Dendritic cell treated with granulocyte-macrophage colony-stimulating factor and Interleukin-4, amounts not matched to agents 40 ng/mL and 50 ng/mL, for 4 days (primary cell): ENCODE measurements around the gene MYO1E.

ENCODE experiments used
- H3K27ac Mint-ChIP-seq: one replicate; pipeline ENCODE4 v1.8.0; 2022; ENCODE audit warnings: mild to moderate bottlenecking, mixed read lengths
- H3K27me3 Mint-ChIP-seq: one replicate; pipeline ENCODE4 v1.8.0; 2022; ENCODE audit warnings: mild to moderate bottlenecking, mixed read lengths
- H3K36me3 Mint-ChIP-seq: one replicate; pipeline ENCODE4 v1.8.0; 2022; ENCODE audit warnings: low read depth, mixed read lengths
- H3K4me1 Mint-ChIP-seq: one replicate; pipeline ENCODE4 v1.8.0; 2022; ENCODE audit warnings: low read depth, mixed read lengths
- H3K4me3 Mint-ChIP-seq: one replicate; pipeline ENCODE4 v1.8.0; 2022; ENCODE audit warnings: mild to moderate bottlenecking, moderate library complexity, mixed read lengths
- H3K9me3 Mint-ChIP-seq: one replicate; pipeline ENCODE4 v1.8.0; 2022; ENCODE audit warnings: mixed read lengths
- intact Hi-C: fragments of 100-400 bp; cut with micrococcal nuclease; formaldehyde crosslinking; loops from one replicate; pipeline ENCODE4 v1.15.0; 2022

Gene MYO1E

GRCh38 chr15:59190291-59190690, 182.4 kb downstream of the MYO1E start:
- intact Hi-C loops, result no loop called here
- H3K4me1 Mint-ChIP-seq, result peaks cover 61% of the 10 kb centered on the region
- no peak overlapping the region for H3K4me3 Mint-ChIP-seq
- peaks cover 78% of the 10 kb centered on the region for H3K36me3 Mint-ChIP-seq
- peak overlapping the region; percentile 8 for H3K27ac Mint-ChIP-seq
- H3K9me3 Mint-ChIP-seq, result peaks cover 8% of the 10 kb centered on the region
- H3K27me3 Mint-ChIP-seq, result no peaks in the 10 kb centered on the region

- H3K27me3 Mint-ChIP-seq, result no peaks in the 10 kb centered on the region
These were observed 183.4 kb downstream of the MYO1E start for GRCh38 chr15:59189241-59189640.

GRCh38 chr15:59186501-59186900, 186.2 kb downstream of the MYO1E start:
- Mint-ChIP-seq H3K36me3 (peaks cover 68% of the 10 kb centered on the region), H3K9me3 (peaks cover 8% of the 10 kb centered on the region), H3K4me1 (peaks cover 53% of the 10 kb centered on the region), H3K4me3 (no peak overlapping the region), H3K27ac (peak overlapping the region; percentile 81), H3K27me3 (no peaks in the 10 kb centered on the region)
- intact Hi-C loops, result loop anchor here (1.0 kb wide), 1 partner anchor 12 kb away; no protein-coding TSS in a partner anchor

More at GRCh38 chr15:59189241-59189640, 183.4 kb downstream of the MYO1E start:
- peaks cover 8% of the 10 kb centered on the region for H3K9me3 Mint-ChIP-seq
- H3K4me1 Mint-ChIP-seq, result peaks cover 59% of the 10 kb centered on the region
- H3K27ac Mint-ChIP-seq, result peak overlapping the region; percentile 52
- peaks cover 78% of the 10 kb centered on the region for H3K36me3 Mint-ChIP-seq
- no peak overlapping the region for H3K4me3 Mint-ChIP-seq
- intact Hi-C loops, result no loop called here

GRCh38 chr15:59185725-59186124, 186.9 kb downstream of the MYO1E start:
- H3K9me3 Mint-ChIP-seq, result peaks cover 8% of the 10 kb centered on the region
- H3K27me3 Mint-ChIP-seq, result no peaks in the 10 kb centered on the region
- intact Hi-C loops, result loop anchor here (1.0 kb wide), 1 partner anchor 11 kb away; no protein-coding TSS in a partner anchor
- H3K36me3 Mint-ChIP-seq, result peaks cover 68% of the 10 kb centered on the region
- no peak overlapping the region for H3K4me3 Mint-ChIP-seq
- peaks cover 57% of the 10 kb centered on the region for H3K4me1 Mint-ChIP-seq
- H3K27ac Mint-ChIP-seq, result peak overlapping the region; percentile 81

- intact Hi-C loops, result no loop called here
- Mint-ChIP-seq H3K27ac (peak overlapping the region; percentile 99), H3K36me3 (peaks cover 74% of the 10 kb centered on the region)
These were observed 191.6 kb downstream of the MYO1E start for GRCh38 chr15:59180945-59181600.

GRCh38 chr15:59179717-59180116, 193.0 kb downstream of the MYO1E start:
- Mint-ChIP-seq H3K36me3 (peaks cover 78% of the 10 kb centered on the region), H3K27ac (peak overlapping the region; percentile 99), H3K4me3 (no peak overlapping the region), H3K9me3 (no peaks in the 10 kb centered on the region), H3K27me3 (no peaks in the 10 kb centered on the region), H3K4me1 (peaks cover 81% of the 10 kb centered on the region)
- intact Hi-C loops, result loop anchor here (5.0 to 10.0 kb wide), 2 partner anchors 123 to 195 kb away; partner anchors contain the start of gene MYO1E

More at GRCh38 chr15:59180945-59181600, 191.6 kb downstream of the MYO1E start:
- H3K4me3 Mint-ChIP-seq, result peak overlapping the region; percentile 11
- H3K4me1 Mint-ChIP-seq, result peaks cover 77% of the 10 kb centered on the region
- no peaks in the 10 kb centered on the region for H3K9me3 Mint-ChIP-seq
- no peaks in the 10 kb centered on the region for H3K27me3 Mint-ChIP-seq

- Mint-ChIP-seq H3K36me3 (peaks cover 74% of the 10 kb centered on the region), H3K27ac (peak overlapping the region; percentile 99), H3K27me3 (no peaks in the 10 kb centered on the region), H3K9me3 (no peaks in the 10 kb centered on the region), H3K4me1 (peaks cover 88% of the 10 kb centered on the region), H3K4me3 (peak overlapping the region; percentile 67)
- intact Hi-C loops, result loop anchor here (5.0 to 10.0 kb wide), 2 partner anchors 124 to 197 kb away; partner anchors contain the start of gene MYO1E
These were observed 194.4 kb downstream of the MYO1E start for GRCh38 chr15:59178151-59178695.

GRCh38 chr15:59177317-59177660, 195.4 kb downstream of the MYO1E start:
- Mint-ChIP-seq H3K27ac (peak overlapping the region; percentile 99), H3K4me1 (peaks cover 82% of the 10 kb centered on the region), H3K9me3 (no peaks in the 10 kb centered on the region), H3K36me3 (peaks cover 78% of the 10 kb centered on the region), H3K4me3 (peak overlapping the region; percentile 67), H3K27me3 (no peaks in the 10 kb centered on the region)
- intact Hi-C loops, result loop anchor here (5.0 to 10.0 kb wide), 2 partner anchors 125 to 198 kb away; partner anchors contain the start of gene MYO1E

- Mint-ChIP-seq H3K9me3 (no peaks in the 10 kb centered on the region), H3K36me3 (peaks cover 83% of the 10 kb centered on the region), H3K27me3 (no peaks in the 10 kb centered on the region), H3K4me1 (peaks cover 83% of the 10 kb centered on the region), H3K27ac (peak overlapping the region; percentile 99), H3K4me3 (peak overlapping the region; percentile 24)
- intact Hi-C loops, result loop anchor here (5.0 to 10.0 kb wide), 2 partner anchors 126 to 198 kb away; partner anchors contain the start of gene MYO1E
These were observed 195.9 kb downstream of the MYO1E start for GRCh38 chr15:59176653-59177316.

- Mint-ChIP-seq H3K4me1 (peaks cover 84% of the 10 kb centered on the region), H3K4me3 (peak overlapping the region; percentile 57), H3K27me3 (no peaks in the 10 kb centered on the region), H3K27ac (peak overlapping the region; percentile 99), H3K9me3 (no peaks in the 10 kb centered on the region), H3K36me3 (peaks cover 87% of the 10 kb centered on the region)
- intact Hi-C loops, result loop anchor here (1.0 to 10.0 kb wide), 3 partner anchors 11 to 200 kb away; partner anchors contain the start of gene MYO1E
These were observed 197.5 kb downstream of the MYO1E start for GRCh38 chr15:59174835-59175831.

- intact Hi-C loops, result loop anchor here (1.0 to 10.0 kb wide), 2 partner anchors 12 to 201 kb away; partner anchors contain the start of gene MYO1E
- H3K4me1 Mint-ChIP-seq, result peaks cover 84% of the 10 kb centered on the region
- no peaks in the 10 kb centered on the region for H3K9me3 Mint-ChIP-seq
- peaks cover 88% of the 10 kb centered on the region for H3K36me3 Mint-ChIP-seq
- H3K4me3 Mint-ChIP-seq, result peak overlapping the region; percentile 34
- H3K27ac Mint-ChIP-seq, result peak overlapping the region; percentile 99
- no peaks in the 10 kb centered on the region for H3K27me3 Mint-ChIP-seq
These were observed 198.4 kb downstream of the MYO1E start for GRCh38 chr15:59174151-59174834.

- peak overlapping the region; percentile 99 for H3K27ac Mint-ChIP-seq
- peaks cover 79% of the 10 kb centered on the region for H3K36me3 Mint-ChIP-seq
- no peaks in the 10 kb centered on the region for H3K27me3 Mint-ChIP-seq
These were observed 199.5 kb downstream of the MYO1E start for GRCh38 chr15:59173194-59173593.

More at GRCh38 chr15:59173194-59173593, 199.5 kb downstream of the MYO1E start:
- Mint-ChIP-seq H3K4me3 (no peak overlapping the region), H3K4me1 (peaks cover 83% of the 10 kb centered on the region), H3K9me3 (no peaks in the 10 kb centered on the region)
- intact Hi-C loops, result loop anchor here (10.0 kb wide), 1 partner anchor 202 kb away; the partner anchor contains the start of gene MYO1E
